Endothelial cell of umbilical vein (primary cell): Measurements from ENCODE around the gene PTPN14.
A peak's percentile ranks its signal among the peaks of the same experiment; 100 is the strongest.

Source experiments
- CTCF ChIP-seq, 2 donors: IDR thresholded peaks; 1 replicate in 1 of 2; 2 replicates in 1 of 2; pipeline ENCODE4 v1.5.1; 2011; ENCODE audit warnings: low read length in 2 of 2, mild to moderate bottlenecking in 2 of 2, moderate library complexity in 2 of 2, control low read depth in 1 of 2, inconsistent platforms in 1 of 2, low read depth in 1 of 2; ENCODE audit not compliant: insufficient read depth in 1 of 2; ENCODE audit errors: extremely low read depth in 1 of 2
- EZH2 ChIP-seq: IDR thresholded peaks from 2 replicates; pipeline ENCODE4 v1.6.1; 2012; ENCODE audit warnings: borderline replicate concordance, low read depth, mild to moderate bottlenecking, moderate library complexity, low read length, inconsistent platforms; ENCODE audit not compliant: severe bottlenecking
- FOS ChIP-seq: IDR thresholded peaks from 2 replicates; pipeline ENCODE4 v1.6.1; 2011; ENCODE audit warnings: mild to moderate bottlenecking, low read length, moderate library complexity, borderline replicate concordance; ENCODE audit not compliant: insufficient read depth
- GATA2 ChIP-seq: IDR thresholded peaks from 2 replicates; pipeline ENCODE4 v1.7.0; 2011; ENCODE audit warnings: low read depth, mild to moderate bottlenecking, moderate library complexity, mixed read lengths, low read length; ENCODE audit not compliant: insufficient read length, insufficient read depth
- JUN ChIP-seq: IDR thresholded peaks from 2 replicates; pipeline ENCODE4 v1.6.1; 2011; ENCODE audit warnings: borderline replicate concordance, low read depth; ENCODE audit not compliant: insufficient read length, insufficient read depth
- MYC ChIP-seq: IDR thresholded peaks from one replicate; pipeline ENCODE4 v1.6.1; 2011; ENCODE audit warnings: mild to moderate bottlenecking, low read depth, low read length
- POLR2A ChIP-seq: IDR thresholded peaks from 2 replicates; pipeline ENCODE4 v1.6.1; 2012; ENCODE audit warnings: low read depth, mild to moderate bottlenecking, control low read depth, low read length
- POLR2AphosphoS5 ChIP-seq: IDR thresholded peaks from 2 replicates; pipeline ENCODE4 v1.6.1; 2012; ENCODE audit warnings: low read depth, mild to moderate bottlenecking, control low read depth, low read length, moderate library complexity; ENCODE audit not compliant: insufficient read depth
- TF ChIP-seq, protein P1 (sequence below): IDR thresholded peaks from 2 replicates; pipeline ENCODE4 v1.6.1; 2011; ENCODE audit not compliant: insufficient read depth, insufficient read length

GRCh38 chr1:214453109-214453722 lies 98.2 kb downstream of the PTPN14 start:
- TF ChIP-seq EZH2 = no peak
- TF ChIP-seq CTCF (IDR thresholded peaks at IDR 0.05; ENCODE audit: extremely low read depth in 1 of 2, insufficient read depth in 1 of 2, low read depth in 1 of 2, low read length in 2 of 2) = no peak
- TF ChIP-seq, protein P1, sequence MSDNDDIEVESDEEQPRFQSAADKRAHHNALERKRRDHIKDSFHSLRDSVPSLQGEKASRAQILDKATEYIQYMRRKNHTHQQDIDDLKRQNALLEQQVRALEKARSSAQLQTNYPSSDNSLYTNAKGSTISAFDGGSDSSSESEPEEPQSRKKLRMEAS = no peak
- TF ChIP-seq POLR2A = no peak
- TF ChIP-seq MYC = no peak
- no peak for TF ChIP-seq POLR2AphosphoS5
- TF ChIP-seq JUN = peak; percentile 39
- no peak for TF ChIP-seq GATA2
- peak; percentile 61 for TF ChIP-seq FOS
